Left renal cortex interstitium (tissue), 4 donors: Measurements from ENCODE around the gene MDN1. TPM values are rescaled to one million over a fixed set of nuclear protein-coding genes. Genes with fewer than 3 reads are reported as not detected.
"Not testable (repeated sequence)": the region's sequence is repeated elsewhere in the genome, so short reads cannot be mapped to it uniquely, and the experiment has no call there.

Experiments used
- DNase-seq, 4 donors: peaks; one replicate each; pipeline ENCODE4 v3.0.0-alpha.2; 2013; ENCODE audit warnings: low read depth in 4 of 4, low spot score in 2 of 4, missing footprints in 1 of 4
- polyA plus RNA-seq, 4 donors: library from polyadenylated mRNA; unstranded; fragments of 120-200 nt; gene quantifications; one replicate each; pipeline ENCODE4 v1.2.1, GENCODE V29; 2013; ENCODE audit not compliant: insufficient read length in 4 of 4

The MDN1 gene
- polyA plus RNA-seq, 4 donors = 29.8 to 49.8 (median 38.9) TPM

GRCh38 chr6:89817481-89817880, 2.1 kb downstream of the MDN1 start:
- no peak for DNase-seq

- DNase-seq = not testable (repeated sequence)
Measured at GRCh38 chr6:89813422-89813821, 6.2 kb downstream of the MDN1 start.

- DNase-seq = no peak
Measured at GRCh38 chr6:89807581-89807980, 12.0 kb downstream of the MDN1 start.

- DNase-seq = no peak
Measured at GRCh38 chr6:89805814-89806371, 13.7 kb downstream of the MDN1 start.

- no peak for DNase-seq
Measured at GRCh38 chr6:89803271-89803670, 16.3 kb downstream of the MDN1 start.

GRCh38 chr6:89799756-89800155, 19.8 kb downstream of the MDN1 start:
- no peak for DNase-seq

GRCh38 chr6:89799096-89799495, 20.5 kb downstream of the MDN1 start:
- DNase-seq = no peak

GRCh38 chr6:89797317-89797716, 22.3 kb downstream of the MDN1 start:
- DNase-seq = no peak

GRCh38 chr6:89794324-89794723, 25.3 kb downstream of the MDN1 start:
- DNase-seq = no peak

GRCh38 chr6:89793586-89793985, 26.0 kb downstream of the MDN1 start:
- no peak for DNase-seq

GRCh38 chr6:89792881-89793280, 26.7 kb downstream of the MDN1 start:
- DNase-seq = no peak

- DNase-seq = no peak
Measured at GRCh38 chr6:89790403-89790802, 29.2 kb downstream of the MDN1 start.

GRCh38 chr6:89789980-89790379, 29.6 kb downstream of the MDN1 start:
- DNase-seq = no peak

- DNase-seq = no peak
Measured at GRCh38 chr6:89787660-89788328, 31.8 kb downstream of the MDN1 start.

- DNase-seq = no peak
Measured at GRCh38 chr6:89786970-89787369, 32.6 kb downstream of the MDN1 start.

GRCh38 chr6:89784838-89785237, 34.8 kb downstream of the MDN1 start:
- DNase-seq = no peak

GRCh38 chr6:89783293-89783692, 36.3 kb downstream of the MDN1 start:
- not testable (repeated sequence) for DNase-seq

GRCh38 chr6:89782222-89782621, 37.4 kb downstream of the MDN1 start:
- no peak for DNase-seq

GRCh38 chr6:89781070-89782034, 38.2 kb downstream of the MDN1 start:
- DNase-seq = no peak

GRCh38 chr6:89777455-89777854, 42.1 kb downstream of the MDN1 start:
- no peak for DNase-seq

GRCh38 chr6:89776583-89777233, 42.9 kb downstream of the MDN1 start:
- no peak for DNase-seq
